Neural cell (in vitro differentiated cells): ENCODE measurements around the gene SPATA6L.

Experiments
- CTCF ChIP-seq: fragments of 450-650 bp; IDR thresholded peaks from 2 replicates; pipeline ENCODE4 v1.5.1; 2014; ENCODE audit warnings: antibody characterized with exemption, mild to moderate bottlenecking, moderate library complexity; ENCODE audit not compliant: poor library complexity, severe bottlenecking
- EZH2 ChIP-seq: fragments of 200-600, 300-800 bp; shearing (Covaris generic), sonication (generic); IDR thresholded peaks from 2 replicates; pipeline ENCODE4 v1.6.1; 2014; ENCODE audit warnings: antibody characterized with exemption, low read length, borderline replicate concordance, mild to moderate bottlenecking; ENCODE audit not compliant: insufficient read depth, poor library complexity, severe bottlenecking

- no peak for TF ChIP-seq EZH2
- no peak for TF ChIP-seq CTCF
Observed at GRCh38 chr9:4654084-4654483, 12.2 kb downstream of the SPATA6L start.
